NCI-H2081 treated with DMSO at 0.1 percent for 48 hours (cell line): ENCODE results near the gene DHRS2.

Experiments used
- DNase-seq: peaks from one replicate; lab custom pipeline; 2025; lab: John Stamatoyannopoulos, UW

The DHRS2 gene

GRCh38 chr14:23694085-23694948, 58.2 kb downstream of the DHRS2 start:
- DNase-seq = no peak
